Activated CD8-positive, alpha-beta memory T cell treated with anti-CD3 and anti-CD28 coated beads for 24 hours (primary cell): ENCODE results near the gene SFXN2.
"Not testable (repeated sequence)": the region's sequence is repeated elsewhere in the genome, so short reads cannot be mapped to it uniquely, and the experiment has no call there.

Experiments
- DNase-seq: peaks from one replicate; pipeline ENCODE4 v3.0.0-alpha.2; 2020

The SFXN2 gene

GRCh38 chr10:102721954-102722353, 7.5 kb downstream of the SFXN2 start:
- no peak for DNase-seq

- DNase-seq = no peak
These were observed 9.6 kb downstream of the SFXN2 start for GRCh38 chr10:102723989-102724388.

GRCh38 chr10:102726274-102726673, 11.8 kb downstream of the SFXN2 start:
- no peak for DNase-seq

- no peak for DNase-seq
These were observed 12.8 kb downstream of the SFXN2 start for GRCh38 chr10:102727037-102727818.

- DNase-seq = peak; percentile 81
These were observed 14.9 kb downstream of the SFXN2 start for GRCh38 chr10:102729029-102730026.

GRCh38 chr10:102731222-102731800, 16.9 kb downstream of the SFXN2 start:
- no peak for DNase-seq

GRCh38 chr10:102732661-102733060, 18.2 kb downstream of the SFXN2 start:
- DNase-seq = no peak

- no peak for DNase-seq
These were observed 20.7 kb downstream of the SFXN2 start for GRCh38 chr10:102735065-102735562.

GRCh38 chr10:102738692-102739121, 24.3 kb downstream of the SFXN2 start:
- no peak for DNase-seq

- DNase-seq = no peak
These were observed 25.8 kb downstream of the SFXN2 start for GRCh38 chr10:102740229-102740628.

GRCh38 chr10:102741726-102742237, 27.3 kb downstream of the SFXN2 start:
- DNase-seq = no peak

GRCh38 chr10:102742313-102742712, 27.9 kb downstream of the SFXN2 start:
- not testable (repeated sequence) for DNase-seq

- peak; percentile 69 for DNase-seq
These were observed 28.7 kb downstream of the SFXN2 start for GRCh38 chr10:102743078-102743587.

GRCh38 chr10:102743588-102744373, 29.3 kb downstream of the SFXN2 start, which contains the start of gene WBP1L:
Gene WBP1L (plus strand): TSS chr10:102743948. CDS start chr10:102744054, 106 bp downstream.
- DNase-seq = peak; percentile 94

GRCh38 chr10:102744374-102745051, 30.1 kb downstream of the SFXN2 start:
- DNase-seq = no peak

- DNase-seq = no peak
These were observed 30.7 kb downstream of the SFXN2 start for GRCh38 chr10:102745157-102745556.

GRCh38 chr10:102752266-102752930, 38.0 kb downstream of the SFXN2 start:
- DNase-seq = no peak

- DNase-seq = no peak
These were observed 38.7 kb downstream of the SFXN2 start for GRCh38 chr10:102752934-102753664.

GRCh38 chr10:102753718-102754117, 39.3 kb downstream of the SFXN2 start:
- DNase-seq = no peak

- no peak for DNase-seq
These were observed 42.9 kb downstream of the SFXN2 start for GRCh38 chr10:102757323-102757722.
